ENCODE measurements around the gene R3HDML. TPM values are rescaled to one million over a fixed set of nuclear protein-coding genes. Genes with fewer than 3 reads are reported as not detected.

Gene R3HDML
- total and polyA plus RNA-seq, 2 of the 13 experiments (the other 11 are each of a cell fraction or from before 2014, with no cell fraction given): not detected

DNA sequence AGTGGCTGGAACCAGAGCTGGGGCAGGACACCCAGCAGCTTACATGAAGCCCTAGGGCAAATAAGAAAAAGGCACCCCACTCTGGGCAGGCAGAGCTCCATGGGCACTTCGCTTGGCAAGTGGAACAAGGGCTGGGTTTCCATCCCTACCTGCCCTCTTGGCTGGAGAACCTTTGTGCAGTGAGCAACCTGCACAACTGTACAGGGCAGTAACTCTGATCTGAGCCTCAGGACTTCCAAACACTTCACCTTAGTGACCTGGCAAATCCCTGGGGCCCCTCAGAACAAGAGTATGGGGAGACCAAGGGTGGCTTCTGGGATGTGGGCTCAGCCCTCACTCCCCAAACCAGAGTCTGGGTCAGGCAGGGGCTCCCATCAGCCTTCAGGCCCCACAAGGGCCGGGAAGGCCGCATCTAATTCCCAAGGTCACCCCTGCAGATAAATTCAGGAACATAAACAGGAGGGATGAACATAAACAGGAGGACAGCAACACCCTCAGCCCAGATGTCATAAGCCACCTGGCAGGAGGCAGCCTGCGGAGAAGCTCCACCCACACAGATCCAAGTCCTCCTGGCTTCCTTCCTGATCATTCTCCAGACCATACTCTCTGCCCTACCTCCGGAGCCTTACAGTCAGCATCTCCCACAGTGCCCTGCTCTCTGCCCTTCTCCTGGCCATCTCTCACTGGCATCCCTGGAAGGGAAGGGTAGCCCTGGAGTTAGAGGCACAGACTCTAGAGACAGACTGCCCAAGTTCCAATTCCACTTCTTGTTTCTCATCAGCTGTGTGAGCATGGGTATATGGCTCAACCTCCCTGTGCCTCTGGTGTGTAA is 56.1 kb downstream of the R3HDML start (continued):
- no peak for TF ChIP-seq ZNF234 (CRISPR knock-in tag; conservative IDR thresholded peaks at IDR 0.05)
- TF ChIP-seq MXD1 (CRISPR knock-in tag; IDR thresholded peaks at IDR 0.05): peak; percentile 33; the same call in 1 of the 2 replicates
- peak; percentile 85 for TF ChIP-seq MTF2 (CRISPR knock-in tag; IDR thresholded peaks at IDR 0.05; ENCODE audit: borderline replicate concordance)
- TF ChIP-seq ZNF432 (CRISPR knock-in tag; IDR thresholded peaks at IDR 0.05; ENCODE audit: borderline replicate concordance): no peak
- TF ChIP-seq, protein P1, sequence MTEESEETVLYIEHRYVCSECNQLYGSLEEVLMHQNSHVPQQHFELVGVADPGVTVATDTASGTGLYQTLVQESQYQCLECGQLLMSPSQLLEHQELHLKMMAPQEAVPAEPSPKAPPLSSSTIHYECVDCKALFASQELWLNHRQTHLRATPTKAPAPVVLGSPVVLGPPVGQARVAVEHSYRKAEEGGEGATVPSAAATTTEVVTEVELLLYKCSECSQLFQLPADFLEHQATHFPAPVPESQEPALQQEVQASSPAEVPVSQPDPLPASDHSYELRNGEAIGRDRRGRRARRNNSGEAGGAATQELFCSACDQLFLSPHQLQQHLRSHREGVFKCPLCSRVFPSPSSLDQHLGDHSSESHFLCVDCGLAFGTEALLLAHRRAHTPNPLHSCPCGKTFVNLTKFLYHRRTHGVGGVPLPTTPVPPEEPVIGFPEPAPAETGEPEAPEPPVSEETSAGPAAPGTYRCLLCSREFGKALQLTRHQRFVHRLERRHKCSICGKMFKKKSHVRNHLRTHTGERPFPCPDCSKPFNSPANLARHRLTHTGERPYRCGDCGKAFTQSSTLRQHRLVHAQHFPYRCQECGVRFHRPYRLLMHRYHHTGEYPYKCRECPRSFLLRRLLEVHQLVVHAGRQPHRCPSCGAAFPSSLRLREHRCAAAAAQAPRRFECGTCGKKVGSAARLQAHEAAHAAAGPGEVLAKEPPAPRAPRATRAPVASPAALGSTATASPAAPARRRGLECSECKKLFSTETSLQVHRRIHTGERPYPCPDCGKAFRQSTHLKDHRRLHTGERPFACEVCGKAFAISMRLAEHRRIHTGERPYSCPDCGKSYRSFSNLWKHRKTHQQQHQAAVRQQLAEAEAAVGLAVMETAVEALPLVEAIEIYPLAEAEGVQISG (CRISPR knock-in tag; IDR thresholded peaks at IDR 0.05): peak; percentile 83
- no peak for TF ChIP-seq ZNF770 (CRISPR knock-in tag; IDR thresholded peaks at IDR 0.05)
- TF ChIP-seq REPIN1 (CRISPR knock-in tag; IDR thresholded peaks at IDR 0.05; ENCODE audit: borderline replicate concordance, low read depth): 0 out of 2 replicates have a peak, but pooled peaks have one; percentile 61
- TF ChIP-seq ATF5 (CRISPR knock-in tag; IDR thresholded peaks at IDR 0.05; ENCODE audit: low read depth): no peak
- no peak; the same call in 1 of the 2 replicates for TF ChIP-seq NFKBIZ (CRISPR knock-in tag; IDR thresholded peaks at IDR 0.05)
- TF ChIP-seq MAX (IDR thresholded peaks at IDR 0.05): peak; percentile 74
- no peak for TF ChIP-seq ZNF749 (CRISPR knock-in tag; IDR thresholded peaks at IDR 0.05; ENCODE audit: borderline replicate concordance)
- no peak for TF ChIP-seq E2F5 (CRISPR knock-in tag; conservative IDR thresholded peaks at IDR 0.05)
- TF ChIP-seq ZBTB7B (CRISPR knock-in tag; IDR thresholded peaks at IDR 0.05): peak; percentile 85
- no peak for TF ChIP-seq ZBTB2 (CRISPR knock-in tag; IDR thresholded peaks at IDR 0.05; ENCODE audit: low read depth)
- peak; percentile 22; the same call in 1 of the 2 replicates for TF ChIP-seq LRRFIP1 (CRISPR knock-in tag; conservative IDR thresholded peaks at IDR 0.05)
- TF ChIP-seq NFIB (CRISPR knock-in tag; IDR thresholded peaks at IDR 0.05; ENCODE audit: borderline replicate concordance): no peak

All from HepG2 (cell line).